Fibroblast of lung (primary cell): ENCODE measurements around the gene GJD4.

Experiments
- EZH2 ChIP-seq: IDR thresholded peaks from 2 replicates; pipeline ENCODE4 v1.5.1; 2012; ENCODE audit warnings: low read length, control low read depth, mild to moderate bottlenecking; ENCODE audit errors: missing control alignments
- TF ChIP-seq, protein P1 (sequence below), 2 donors: IDR thresholded peaks in 1 of 2; conservative IDR thresholded peaks in 1 of 2; 1 replicate in 1 of 2; 2 replicates in 1 of 2; pipeline ENCODE4 v1.5.1; 2011 to 2012; ENCODE audit warnings: low read length in 2 of 2, control low read depth in 1 of 2, inconsistent platforms in 1 of 2, low read depth in 1 of 2, mild to moderate bottlenecking in 1 of 2

DNA sequence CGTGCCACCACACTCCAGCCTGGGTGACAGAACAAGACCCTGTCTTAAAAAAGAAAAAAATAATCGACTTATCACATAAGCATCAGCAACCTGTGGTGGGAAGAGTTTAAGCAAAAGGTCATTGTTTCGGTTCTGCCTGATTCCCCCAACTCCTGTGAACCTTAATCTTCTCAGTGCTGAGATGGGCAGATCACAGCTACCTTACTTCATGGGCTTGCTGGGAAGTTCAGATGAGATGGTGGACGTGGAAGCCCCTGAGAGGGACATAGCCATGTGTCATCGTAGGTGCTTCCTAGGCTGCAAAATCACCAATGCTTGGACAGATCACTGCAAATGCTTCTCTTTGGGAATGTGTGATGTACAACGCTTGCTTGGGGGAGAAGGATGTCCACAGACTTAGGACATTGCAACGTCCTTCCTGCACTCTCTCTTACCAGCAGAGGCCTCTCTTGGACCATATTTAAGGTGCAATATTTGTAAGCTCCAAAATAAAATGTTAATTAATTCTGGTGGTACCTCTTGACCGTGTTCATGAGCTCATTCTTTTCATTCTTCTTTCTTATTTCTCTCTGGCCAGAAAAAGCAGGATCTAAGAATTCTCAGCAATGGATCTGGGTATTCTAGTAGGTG is 8.6 kb downstream of the GJD4 start:
- TF ChIP-seq, protein P1, sequence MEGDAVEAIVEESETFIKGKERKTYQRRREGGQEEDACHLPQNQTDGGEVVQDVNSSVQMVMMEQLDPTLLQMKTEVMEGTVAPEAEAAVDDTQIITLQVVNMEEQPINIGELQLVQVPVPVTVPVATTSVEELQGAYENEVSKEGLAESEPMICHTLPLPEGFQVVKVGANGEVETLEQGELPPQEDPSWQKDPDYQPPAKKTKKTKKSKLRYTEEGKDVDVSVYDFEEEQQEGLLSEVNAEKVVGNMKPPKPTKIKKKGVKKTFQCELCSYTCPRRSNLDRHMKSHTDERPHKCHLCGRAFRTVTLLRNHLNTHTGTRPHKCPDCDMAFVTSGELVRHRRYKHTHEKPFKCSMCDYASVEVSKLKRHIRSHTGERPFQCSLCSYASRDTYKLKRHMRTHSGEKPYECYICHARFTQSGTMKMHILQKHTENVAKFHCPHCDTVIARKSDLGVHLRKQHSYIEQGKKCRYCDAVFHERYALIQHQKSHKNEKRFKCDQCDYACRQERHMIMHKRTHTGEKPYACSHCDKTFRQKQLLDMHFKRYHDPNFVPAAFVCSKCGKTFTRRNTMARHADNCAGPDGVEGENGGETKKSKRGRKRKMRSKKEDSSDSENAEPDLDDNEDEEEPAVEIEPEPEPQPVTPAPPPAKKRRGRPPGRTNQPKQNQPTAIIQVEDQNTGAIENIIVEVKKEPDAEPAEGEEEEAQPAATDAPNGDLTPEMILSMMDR (conservative IDR thresholded peaks at IDR 0.05 in 1 of 2, IDR thresholded peaks at IDR 0.05 in 1 of 2; ENCODE audit: low read depth in 1 of 2, low read length in 2 of 2): peak; percentile 41 to 50
- TF ChIP-seq EZH2: no peak
